Right lung (tissue), 10 donors: Measurements from ENCODE around the gene RPL9. TPM values are rescaled to one million over a fixed set of nuclear protein-coding genes. Genes with fewer than 3 reads are reported as not detected.
"Not testable (repeated sequence)": the region's sequence is repeated elsewhere in the genome, so short reads cannot be mapped to it uniquely, and the experiment has no call there.

ENCODE experiments used
- DNase-seq, 2 donors: peaks; one replicate each; pipeline ENCODE4 v3.0.0-alpha.2; 2013
- long read RNA-seq, 8 donors: transcript quantifications; one replicate each; lab custom pipeline, GENCODE V29; 2026
- polyA plus RNA-seq, 5 donors: library from polyadenylated mRNA; unstranded; fragments of 120-200 nt; gene quantifications; one replicate each; pipeline versions ENCODE4 v1.2.1 to v1.2.3, GENCODE V29; 2013; ENCODE audit warnings: inconsistent platforms in 1 of 5, low replicate concordance in 1 of 5; ENCODE audit not compliant: insufficient read length in 5 of 5, insufficient read depth in 1 of 5

Gene RPL9
- polyA plus RNA-seq: 1,000 to 10,000 TPM in 3 of 5 donors, 100 to 1,000 TPM in 2; 829 to 2,188 (median 1,215) TPM
- long read RNA-seq, donor 1, transcript RPL9-210 (3 exons, 619 nt): minor isoform, 23 of 751 reads
- long read RNA-seq, donor 1, transcript RPL9-203 (7 exons, 1,127 nt): minor isoform, 22 of 751 reads
- long read RNA-seq, donor 1, transcript RPL9-214 (8 exons, 2,354 nt): major isoform, 186 of 751 reads
- long read RNA-seq, donor 1, transcript RPL9-213 (4 exons, 973 nt): minor isoform, 13 of 751 reads
- long read RNA-seq, donor 1, partial matches to known transcripts: 346 of 751 reads
- long read RNA-seq, donor 1, other reads (novel, unspliced or antisense): 146 of 751 reads
- long read RNA-seq, donor 2, transcript RPL9-203 (7 exons, 1,127 nt): minor isoform, 49 of 479 reads
- long read RNA-seq, donor 2, transcript RPL9-214 (8 exons, 2,354 nt): major isoform, 291 of 479 reads
- long read RNA-seq, donor 2, transcript RPL9-213 (4 exons, 973 nt): minor isoform, 10 of 479 reads
- long read RNA-seq, donor 2, transcript RPL9-209 (5 exons, 1,028 nt): minor isoform, 15 of 479 reads
- long read RNA-seq, donor 2, partial matches to known transcripts: 88 of 479 reads
- long read RNA-seq, donor 2, other reads (novel, unspliced or antisense): 12 of 479 reads
- long read RNA-seq, donor 3, transcript RPL9-203 (7 exons, 1,127 nt): minor isoform, 43 of 620 reads
- long read RNA-seq, donor 3, transcript RPL9-214 (8 exons, 2,354 nt): major isoform, 306 of 620 reads
- long read RNA-seq, donor 3, transcript RPL9-210 (3 exons, 619 nt): minor isoform, 38 of 620 reads
- long read RNA-seq, donor 3, transcript RPL9-213 (4 exons, 973 nt): minor isoform, 20 of 620 reads
- long read RNA-seq, donor 3, partial matches to known transcripts: 119 of 620 reads
- long read RNA-seq, donor 3, other reads (novel, unspliced or antisense): 56 of 620 reads
- long read RNA-seq, donor 4, transcript RPL9-213 (4 exons, 973 nt): minor isoform, 24 of 475 reads
- long read RNA-seq, donor 4, transcript RPL9-203 (7 exons, 1,127 nt): minor isoform, 48 of 475 reads
- long read RNA-seq, donor 4, transcript RPL9-210 (3 exons, 619 nt): minor isoform, 32 of 475 reads
- long read RNA-seq, donor 4, transcript RPL9-214 (8 exons, 2,354 nt): major isoform, 192 of 475 reads
- long read RNA-seq, donor 4, partial matches to known transcripts: 112 of 475 reads
- long read RNA-seq, donor 4, other reads (novel, unspliced or antisense): 32 of 475 reads
- long read RNA-seq, donor 5, transcript RPL9-214 (8 exons, 2,354 nt): major isoform, 568 of 1,075 reads
- long read RNA-seq, donor 5, transcript RPL9-209 (5 exons, 1,028 nt): minor isoform, 34 of 1,075 reads
- long read RNA-seq, donor 5, transcript RPL9-210 (3 exons, 619 nt): minor isoform, 36 of 1,075 reads
- long read RNA-seq, donor 5, transcript RPL9-203 (7 exons, 1,127 nt): minor isoform, 81 of 1,075 reads
- long read RNA-seq, donor 5, partial matches to known transcripts: 220 of 1,075 reads
- long read RNA-seq, donor 5, other reads (novel, unspliced or antisense): 86 of 1,075 reads
- long read RNA-seq, donor 6, transcript RPL9-209 (5 exons, 1,028 nt): minor isoform, 24 of 941 reads
- long read RNA-seq, donor 6, transcript RPL9-212 (3 exons, 584 nt): minor isoform, 16 of 941 reads
- long read RNA-seq, donor 6, transcript RPL9-214 (8 exons, 2,354 nt): major isoform, 565 of 941 reads
- long read RNA-seq, donor 6, transcript RPL9-203 (7 exons, 1,127 nt): minor isoform, 70 of 941 reads
- long read RNA-seq, donor 6, partial matches to known transcripts: 131 of 941 reads
- long read RNA-seq, donor 6, other reads (novel, unspliced or antisense): 108 of 941 reads
- long read RNA-seq, donor 7, transcript RPL9-213 (4 exons, 973 nt): minor isoform, 14 of 248 reads
- long read RNA-seq, donor 7, transcript RPL9-214 (8 exons, 2,354 nt): major isoform, 119 of 248 reads
- long read RNA-seq, donor 7, transcript RPL9-212 (3 exons, 584 nt): minor isoform, 9 of 248 reads
- long read RNA-seq, donor 7, transcript RPL9-203 (7 exons, 1,127 nt): minor isoform, 30 of 248 reads
- long read RNA-seq, donor 7, partial matches to known transcripts: 46 of 248 reads
- long read RNA-seq, donor 7, other reads (novel, unspliced or antisense): 18 of 248 reads
- long read RNA-seq, donor 8, transcript RPL9-209 (5 exons, 1,028 nt): minor isoform, 17 of 314 reads
- long read RNA-seq, donor 8, transcript RPL9-214 (8 exons, 2,354 nt): major isoform, 176 of 314 reads
- long read RNA-seq, donor 8, transcript RPL9-203 (7 exons, 1,127 nt): minor isoform, 23 of 314 reads
- long read RNA-seq, donor 8, transcript RPL9-210 (3 exons, 619 nt): minor isoform, 11 of 314 reads
- long read RNA-seq, donor 8, partial matches to known transcripts: 67 of 314 reads
- long read RNA-seq, donor 8, other reads (novel, unspliced or antisense): 12 of 314 reads

- DNase-seq: peak; percentile 99
Measured at GRCh38 chr4:39458505-39459300, at the start of gene RPL9, which contains the start of gene LIAS. Gene RPL9 (minus strand): TSS chr4:39458922. CDS start chr4:39458439, 483 bp downstream. Gene LIAS (plus strand): TSS chr4:39459056. CDS start chr4:39459118, 62 bp downstream.

- no peak for DNase-seq
Measured at GRCh38 chr4:39505581-39505980, 46.9 kb upstream of the RPL9 start.

DNA sequence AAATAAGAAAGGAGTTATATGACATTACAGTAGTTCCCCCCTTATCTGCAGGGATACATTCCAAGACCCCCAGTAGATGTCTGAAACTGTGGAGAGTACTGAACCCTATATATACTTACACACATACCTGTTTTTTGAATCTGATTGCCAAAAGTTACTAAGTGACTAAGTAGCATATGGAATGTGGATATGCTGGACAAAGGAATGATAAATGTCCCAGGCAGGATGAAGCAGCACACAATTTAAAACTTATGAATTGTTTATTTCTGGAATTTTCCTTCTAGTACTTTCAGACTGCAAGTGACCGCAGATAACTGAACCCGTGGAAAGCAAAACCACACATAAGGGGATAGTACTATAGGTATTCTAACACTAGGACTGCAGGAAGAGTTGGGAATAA is 45.8 kb upstream of the RPL9 start:
- no peak for DNase-seq

GRCh38 chr4:39502664-39503035 is 43.9 kb upstream of the RPL9 start:
- DNase-seq: not testable (repeated sequence)

DNA sequence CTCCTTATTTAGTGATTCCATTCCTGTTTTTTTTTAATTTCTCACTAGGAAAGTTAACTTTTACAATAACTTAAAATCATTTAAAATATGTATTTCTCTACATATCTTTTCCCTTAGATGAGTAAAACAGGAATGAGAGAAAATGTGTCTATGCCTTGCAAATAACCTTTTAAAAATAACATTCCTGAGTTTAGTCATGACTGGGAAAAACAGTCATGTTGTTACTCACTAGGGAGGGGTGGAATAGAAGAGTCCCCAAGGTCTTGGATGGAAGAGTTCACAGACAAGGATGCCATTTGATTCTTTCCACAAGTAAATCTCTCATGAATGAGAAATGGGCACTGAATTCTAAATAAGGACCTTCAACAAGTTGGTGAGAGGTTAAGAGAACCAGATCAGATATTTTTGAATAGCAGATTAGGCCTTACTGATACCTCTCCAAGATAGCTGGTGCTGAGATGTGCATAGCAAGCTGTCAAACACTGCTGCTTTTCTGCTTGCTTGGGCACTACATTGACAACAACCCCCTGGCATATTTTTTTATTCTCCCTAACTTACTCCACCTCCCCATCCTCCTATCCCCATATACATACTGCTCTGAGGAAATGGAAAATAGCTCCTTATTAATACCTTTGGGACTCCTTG is 43.4 kb upstream of the RPL9 start:
- no peak for DNase-seq

DNA sequence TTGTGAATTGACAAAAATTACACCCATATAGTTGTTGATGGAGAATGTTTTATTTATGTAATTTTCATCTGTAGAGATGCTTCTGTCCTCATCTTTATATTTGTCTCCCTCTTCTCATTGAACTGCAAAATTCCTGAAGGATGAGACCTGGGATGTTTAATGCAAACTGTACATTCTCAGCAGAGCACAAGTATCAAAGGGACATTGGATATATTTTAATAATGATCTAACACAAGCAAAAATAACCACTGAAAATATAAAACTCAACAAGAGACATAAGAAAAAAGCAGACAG is 40.0 kb upstream of the RPL9 start:
- no peak for DNase-seq

GRCh38 chr4:39497909-39498726 is 39.4 kb upstream of the RPL9 start:
- no peak for DNase-seq

DNA sequence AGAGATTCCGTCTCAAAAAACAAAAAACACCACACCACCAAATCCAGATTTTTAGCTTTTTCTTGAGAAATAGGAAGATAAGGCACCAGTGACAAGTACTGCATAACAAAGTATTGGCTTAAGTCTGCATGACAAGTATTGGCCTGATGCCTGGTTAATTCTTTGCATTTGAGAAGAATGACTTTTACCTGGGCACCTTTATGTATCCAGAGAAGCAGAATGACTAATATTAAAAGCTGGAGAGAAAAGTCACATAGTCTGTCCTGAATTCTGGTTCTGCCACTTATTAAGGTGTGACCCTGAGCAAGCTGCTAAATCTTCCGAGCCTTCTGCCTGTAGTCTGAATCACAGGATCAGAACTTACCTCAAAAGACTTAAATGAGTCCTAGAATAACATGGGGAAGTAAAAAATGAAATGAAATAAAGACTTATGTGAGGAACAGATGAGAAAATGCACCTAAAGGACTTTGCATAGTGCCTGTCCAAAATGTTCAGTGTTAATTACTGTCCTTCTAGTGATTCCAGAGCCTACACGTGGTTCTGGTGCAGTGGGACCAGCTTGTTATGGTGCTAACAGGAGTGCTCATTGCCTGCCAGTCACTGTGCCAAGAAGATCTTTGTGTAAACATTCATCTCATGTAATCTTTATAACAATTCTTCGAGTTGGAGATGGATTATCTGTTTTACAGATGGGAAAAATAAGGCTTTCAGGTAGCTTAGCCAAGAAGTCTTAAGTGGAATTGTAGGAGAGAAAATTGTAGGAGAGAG is 36.9 kb upstream of the RPL9 start:
- DNase-seq: no peak

DNA sequence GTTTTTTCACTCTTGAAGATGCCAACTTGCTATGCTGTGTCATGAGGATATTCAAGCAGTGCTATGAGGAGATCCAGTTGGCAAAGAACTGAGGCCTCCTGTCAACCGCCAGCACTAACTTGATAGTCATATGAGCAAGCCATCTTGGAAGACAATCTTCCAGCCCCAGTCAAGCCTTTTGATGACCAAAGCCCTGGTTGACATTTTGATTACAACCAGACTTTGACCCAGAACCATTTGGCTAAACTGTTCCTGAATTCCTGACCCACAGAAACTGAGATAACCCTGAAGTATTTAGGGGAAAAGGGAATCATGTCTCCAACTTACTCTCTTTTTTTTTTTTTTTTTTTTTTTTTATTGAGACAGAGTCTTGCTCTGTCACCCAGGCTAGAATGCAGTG is 35.6 kb upstream of the RPL9 start:
- no peak for DNase-seq

GRCh38 chr4:39490322-39490721 is 31.6 kb upstream of the RPL9 start:
- DNase-seq: no peak

GRCh38 chr4:39486221-39486804 is 27.6 kb upstream of the RPL9 start:
- no peak for DNase-seq

- DNase-seq: no peak
Measured at GRCh38 chr4:39484582-39485272, 26.0 kb upstream of the RPL9 start.

- DNase-seq: no peak
Measured at GRCh38 chr4:39480902-39481695, 22.4 kb upstream of the RPL9 start.

DNA sequence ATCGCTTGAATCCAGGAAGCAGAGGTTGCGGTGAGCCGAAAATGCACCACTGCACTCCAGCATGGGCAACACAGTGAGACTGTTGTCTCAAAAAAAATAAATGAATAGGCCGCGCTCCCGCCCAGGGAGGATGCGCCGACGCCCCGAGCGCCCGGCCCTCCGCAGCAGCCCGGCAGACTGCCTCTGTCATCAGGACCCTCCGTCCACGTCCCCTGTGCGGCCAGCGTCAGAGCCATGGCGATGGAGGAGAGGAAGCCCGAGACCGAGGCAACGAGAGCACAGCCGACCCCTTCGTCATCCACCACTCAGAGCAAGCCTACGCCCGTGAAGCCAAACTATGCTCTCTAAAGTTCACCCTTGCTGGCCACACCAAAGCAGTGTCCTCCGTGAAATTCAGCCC is 21.5 kb upstream of the RPL9 start:
- DNase-seq: no peak
